Measurements from ENCODE around the gene NDUFC1.

Gene NDUFC1

DNA sequence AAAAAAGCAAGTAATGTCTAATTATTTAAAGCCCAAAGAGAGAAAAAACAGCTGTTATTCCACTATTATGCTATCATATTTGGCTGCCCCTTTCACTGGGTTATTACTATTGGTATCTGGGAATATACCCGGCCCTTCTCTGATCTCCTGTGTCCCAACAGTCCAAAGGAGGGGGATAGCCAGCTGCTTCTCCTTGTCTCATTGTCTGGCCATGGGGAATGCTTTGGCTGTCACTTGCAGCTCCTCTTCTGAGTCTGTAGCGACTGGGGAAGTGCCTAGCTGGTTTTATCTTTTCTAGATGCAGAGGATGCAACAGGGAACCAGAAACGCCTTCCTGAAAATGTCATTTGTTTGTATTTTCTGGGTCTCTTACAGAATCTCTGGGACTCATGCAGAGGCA is 56.1 kb downstream of the NDUFC1 start:
- no peak for DNase-seq

DNA sequence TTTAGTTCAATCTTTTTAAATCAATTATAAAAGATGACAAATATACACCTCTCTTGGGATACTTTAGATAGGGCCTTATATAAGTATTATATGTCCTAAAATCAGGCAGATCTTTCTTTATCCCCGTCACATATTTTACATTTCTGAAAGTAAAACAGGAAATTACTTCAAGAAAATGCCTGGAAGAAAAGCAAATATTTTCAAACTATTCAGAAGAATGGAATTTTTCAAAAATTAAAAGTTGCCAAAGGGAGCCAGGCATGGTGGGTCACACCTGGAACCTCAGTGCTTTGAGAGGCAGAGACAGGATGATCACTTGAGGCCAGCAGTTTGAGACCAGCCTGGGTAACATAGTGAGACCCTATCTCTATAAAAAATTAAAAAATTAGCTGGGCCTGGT is 56.7 kb downstream of the NDUFC1 start:
- DNase-seq: peak; percentile 78

DNA sequence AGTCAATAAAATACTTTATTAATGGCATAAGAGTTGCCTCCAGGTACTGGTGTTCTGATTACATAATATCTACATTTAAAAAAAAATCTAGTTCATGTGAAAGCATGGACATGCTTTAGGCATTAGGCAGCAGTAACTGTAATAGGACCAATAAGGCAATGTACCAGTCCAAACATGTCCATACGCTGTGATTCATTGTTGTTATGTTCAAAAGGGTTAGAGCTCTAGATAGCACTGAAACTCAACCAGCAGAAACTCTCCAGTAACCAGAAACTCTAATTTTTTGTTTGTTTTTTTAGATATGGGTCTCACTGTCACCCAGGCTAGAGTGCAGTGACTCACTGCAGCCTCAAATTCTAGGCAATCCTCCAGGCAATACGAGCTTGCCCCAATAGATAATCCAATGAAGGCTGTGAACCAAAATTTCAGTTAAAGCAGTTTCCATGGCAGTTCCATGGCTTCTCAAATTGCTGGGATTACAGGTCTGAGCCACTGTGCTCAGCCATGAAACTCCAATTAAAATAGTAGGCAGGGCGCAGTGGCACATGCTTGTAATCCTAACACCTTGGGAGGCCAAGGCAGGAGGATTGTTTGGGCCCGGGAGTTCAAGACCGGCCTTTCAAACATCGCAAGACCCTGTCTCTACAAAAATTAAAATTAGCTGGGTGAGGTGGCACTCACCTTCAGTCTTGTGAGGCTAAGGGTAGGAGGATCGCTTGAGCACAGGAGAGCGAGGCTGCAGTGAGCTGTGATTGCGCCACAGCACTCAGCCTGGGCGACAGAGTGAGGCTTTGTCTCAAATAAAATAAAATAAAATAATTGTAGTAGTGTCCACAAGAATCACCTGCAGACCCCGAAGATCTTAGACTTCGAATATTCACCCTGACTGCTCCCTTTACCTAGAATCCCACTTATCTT is 58.6 kb downstream of the NDUFC1 start:
- peak; percentile 98 for DNase-seq

DNA sequence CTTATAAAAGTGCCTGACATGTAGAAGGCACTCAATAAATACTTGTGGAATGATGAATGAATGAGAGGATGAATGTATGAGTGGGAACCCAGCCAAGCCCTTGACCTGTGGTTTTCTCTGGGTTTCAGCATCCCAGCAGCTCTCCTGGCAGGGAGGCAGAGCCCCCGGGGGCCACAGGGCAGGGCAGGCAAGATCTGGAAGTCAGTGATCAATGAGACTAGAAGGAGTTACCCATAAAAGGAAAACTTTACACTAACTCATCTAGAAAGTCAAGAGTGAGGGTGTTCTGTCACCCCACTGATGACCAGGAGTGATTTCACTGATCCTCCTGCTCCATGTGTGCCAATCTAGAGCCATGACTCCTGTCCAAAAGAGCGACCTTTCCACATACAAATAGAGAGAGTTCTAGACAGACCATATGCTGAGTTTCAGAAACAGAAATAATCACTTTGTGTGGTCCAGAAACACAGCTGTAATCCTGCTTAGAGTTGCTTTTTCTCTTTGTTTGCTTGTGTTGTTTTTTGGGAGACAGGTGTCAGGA is 59.7 kb downstream of the NDUFC1 start:
- DNase-seq: peak; percentile 81

DNA sequence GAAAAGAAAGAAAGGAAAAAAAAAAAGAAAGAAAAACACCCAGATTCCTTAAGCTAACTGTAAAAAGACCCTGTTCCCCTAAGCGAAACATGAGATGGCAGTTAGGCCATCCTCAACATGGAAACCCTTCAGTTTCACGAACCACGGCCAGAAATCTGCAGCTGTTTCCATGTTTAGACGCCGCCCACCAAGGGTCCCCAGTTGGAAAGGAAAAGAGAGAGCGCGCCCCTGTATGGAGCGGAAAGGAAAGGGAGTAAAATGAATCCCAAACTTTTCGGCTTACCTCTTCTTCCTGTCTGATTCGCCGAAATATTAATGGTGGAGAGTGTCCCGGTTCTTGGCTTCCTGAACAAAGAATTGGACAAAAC is 60.5 kb downstream of the NDUFC1 start:
- DNase-seq: no peak

DNA sequence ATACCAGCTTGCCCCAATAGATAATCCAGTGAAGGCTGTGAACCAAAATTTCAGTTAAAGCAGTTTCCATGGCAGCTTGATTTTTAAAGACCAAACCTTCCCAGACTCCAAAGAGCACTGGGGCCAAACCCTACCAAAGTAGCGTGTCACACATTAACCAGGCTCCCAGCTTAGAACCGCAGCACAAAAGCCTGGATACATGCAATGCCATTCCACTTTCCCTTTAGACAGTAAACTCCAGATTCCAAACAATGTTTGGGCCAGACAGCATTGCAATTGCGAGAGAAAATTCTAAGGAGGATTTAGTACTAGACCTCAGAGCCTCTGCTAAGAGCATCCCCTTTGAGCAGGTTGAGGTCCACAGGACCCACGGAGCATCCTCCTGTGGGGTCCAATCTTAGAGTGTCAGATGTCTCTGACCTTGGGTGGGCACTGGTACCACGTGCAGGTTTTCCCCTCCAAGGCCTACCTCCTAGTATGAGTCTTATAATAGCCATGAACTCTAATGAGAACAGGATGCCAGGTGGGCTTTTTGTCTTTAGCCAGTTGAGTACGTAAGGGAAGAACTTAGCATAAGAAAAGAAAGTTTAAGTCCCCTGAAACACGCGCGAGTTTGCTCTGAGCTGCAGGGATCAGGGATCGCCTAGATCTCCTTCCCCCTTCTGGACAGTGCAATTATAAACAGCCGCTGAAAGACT is 61.0 kb downstream of the NDUFC1 start:
- DNase-seq: no peak

All from fibroblast of skin of right biceps (primary cell).